GM23338 (cell line): ENCODE results near the gene ZNF784. TPM values are rescaled to one million over a fixed set of nuclear protein-coding genes. Genes with fewer than 3 reads are reported as not detected.

Source experiments
- ATAC-seq: fragments of 200-7000 bp; cut with Tn5 transposase; 3 replicates; pipeline ENCODE4 v1.9.1; 2020
- DNase-seq: peaks from one replicate; pipeline ENCODE4 v3.0.0-alpha.2; 2015; ENCODE audit warnings: low spot score
- H2AFZ ChIP-seq: fragments of 200-600 bp; sonication (generic); 2 replicates; pipeline ENCODE4 v1.8.0; 2016; ENCODE audit warnings: antibody characterized with exemption, mild to moderate bottlenecking, moderate library complexity
- H3F3A ChIP-seq: fragments of 200-600 bp; sonication (generic); replicated peaks from 2 replicates; pipeline ENCODE4 v1.8.0; 2017; ENCODE audit warnings: antibody characterized with exemption, mixed run types, low read depth
- H3K27ac ChIP-seq: fragments of 200-600 bp; sonication (generic); 2 replicates; pipeline ENCODE4 v1.6.1; 2016; ENCODE audit warnings: low read depth
- H3K27me3 ChIP-seq: fragments of 200-600 bp; sonication (generic); 2 replicates; pipeline ENCODE4 v1.8.0; 2016; ENCODE audit warnings: mild to moderate bottlenecking, mixed run types, moderate library complexity; ENCODE audit not compliant: insufficient read depth
- H3K36me3 ChIP-seq: fragments of 200-600 bp; sonication (generic); 2 replicates; pipeline ENCODE4 v1.8.0; 2016; ENCODE audit warnings: mild to moderate bottlenecking; ENCODE audit not compliant: insufficient read depth
- H3K4me1 ChIP-seq: fragments of 200-600 bp; sonication (generic); 2 replicates; pipeline ENCODE4 v1.8.0; 2016; ENCODE audit warnings: mild to moderate bottlenecking, moderate library complexity; ENCODE audit not compliant: insufficient read depth
- H3K4me2 ChIP-seq: fragments of 200-600 bp; sonication (generic); 2 replicates; pipeline ENCODE4 v1.7.1; 2017; ENCODE audit warnings: mixed run types
- H3K4me3 ChIP-seq: fragments of 200-600 bp; sonication (generic); 2 replicates; pipeline ENCODE4 v1.6.1; 2016; ENCODE audit warnings: mixed run types
- H3K79me2 ChIP-seq: fragments of 200-600 bp; sonication (generic); replicated peaks from 2 replicates; pipeline ENCODE4 v1.8.0; 2017; ENCODE audit warnings: mild to moderate bottlenecking; ENCODE audit not compliant: insufficient read depth
- H3K9me2 ChIP-seq: fragments of 200-600 bp; sonication (generic); 2 replicates; pipeline ENCODE4 v1.8.0; 2017; ENCODE audit not compliant: insufficient read depth
- H4K20me1 ChIP-seq: fragments of 200-600 bp; sonication (generic); replicated peaks from 2 replicates; pipeline ENCODE4 v1.8.0; 2017; ENCODE audit warnings: mild to moderate bottlenecking; ENCODE audit not compliant: insufficient read depth
- H3K27ac Mint-ChIP-seq: 2 replicates; pipeline ENCODE4 v1.8.0; 2020; ENCODE audit warnings: inconsistent platforms, mild to moderate bottlenecking, moderate library complexity, mixed read lengths
- H3K27me3 Mint-ChIP-seq: 3 replicates; pipeline ENCODE4 v1.8.0; 2022; ENCODE audit warnings: low read depth, mild to moderate bottlenecking, moderate library complexity, mixed read lengths, inconsistent platforms; ENCODE audit not compliant: insufficient read depth, poor library complexity
- H3K36me3 Mint-ChIP-seq: 3 replicates; pipeline ENCODE4 v1.8.0; 2021; ENCODE audit warnings: low read depth, mild to moderate bottlenecking, inconsistent platforms, moderate library complexity, mixed read lengths
- H3K4me1 Mint-ChIP-seq: 3 replicates; pipeline ENCODE4 v1.8.0; 2020; ENCODE audit warnings: mild to moderate bottlenecking, inconsistent platforms, mixed read lengths
- H3K4me3 Mint-ChIP-seq: 3 replicates; pipeline ENCODE4 v1.8.0; 2021; ENCODE audit warnings: moderate library complexity, mild to moderate bottlenecking, inconsistent platforms, mixed read lengths
- H3K9me3 Mint-ChIP-seq: 3 replicates; pipeline ENCODE4 v1.8.0; 2020; ENCODE audit warnings: moderate library complexity, mild to moderate bottlenecking, inconsistent platforms, mixed read lengths
- CREB1 ChIP-seq: fragments of 250-450 bp; sonication (Bioruptor Pico); IDR thresholded peaks from 2 replicates; pipeline ENCODE4 v1.5.0; 2020; ENCODE audit warnings: low read depth, mild to moderate bottlenecking, moderate library complexity
- EZH2 ChIP-seq: fragments of 200-600 bp; sonication (generic); IDR thresholded peaks from one replicate; pipeline ENCODE4 v1.8.0; 2017; ENCODE audit warnings: antibody characterized with exemption, mild to moderate bottlenecking, low read depth; ENCODE audit not compliant: unreplicated experiment
- EZH2phosphoT487 ChIP-seq: fragments of 200-600 bp; sonication (generic); IDR thresholded peaks from one replicate; pipeline ENCODE4 v1.8.1; 2018; ENCODE audit warnings: antibody characterized with exemption; ENCODE audit not compliant: unreplicated experiment
- JUNB ChIP-seq: IDR thresholded peaks from one replicate; pipeline ENCODE4 v1.6.1; 2016; ENCODE audit warnings: antibody characterized with exemption; ENCODE audit not compliant: unreplicated experiment
- NANOG ChIP-seq: IDR thresholded peaks from 2 replicates; pipeline ENCODE4 v1.6.1; 2016; ENCODE audit warnings: antibody characterized with exemption, borderline replicate concordance
- POLR2AphosphoS5 ChIP-seq: IDR thresholded peaks from 2 replicates; pipeline ENCODE4 v1.6.1; 2016; ENCODE audit warnings: antibody characterized with exemption, low read depth
- REST ChIP-seq: IDR thresholded peaks from one replicate; pipeline ENCODE4 v1.6.1; 2018; ENCODE audit warnings: antibody characterized with exemption; ENCODE audit not compliant: unreplicated experiment
- STAT1 ChIP-seq: IDR thresholded peaks from one replicate; pipeline ENCODE4 v1.6.1; 2016; ENCODE audit warnings: antibody characterized with exemption; ENCODE audit not compliant: unreplicated experiment
- ZNF114 ChIP-seq: fragments of 250-450 bp; sonication (Bioruptor Pico); IDR thresholded peaks from 2 replicates; pipeline ENCODE4 v1.5.0; 2020; ENCODE audit warnings: mild to moderate bottlenecking, moderate library complexity
- ZNF331 ChIP-seq: fragments of 250-450 bp; sonication (Bioruptor Pico); IDR thresholded peaks from 2 replicates; pipeline ENCODE4 v1.5.0; 2020; ENCODE audit warnings: low read depth, mild to moderate bottlenecking, moderate library complexity
- polyA plus RNA-seq: library from polyadenylated mRNA; unstranded; fragments of >200 nt; fragmentation: Nextera tagmentation; extraction: Ambion mirVana; gene quantifications from 2 replicates; pipeline ENCODE4 v1.2.1, GENCODE V29; 2016
- total RNA-seq: library from RNA; depleted of rRNA; stranded (reverse); fragments of >200 nt; shearing (Covaris generic); gene quantifications from 2 replicates; pipeline ENCODE4 v1.2.3, GENCODE V29; 2014
- TF ChIP-seq, protein P1 (sequence below): IDR thresholded peaks from 2 replicates; pipeline ENCODE4 v1.6.1; 2016; ENCODE audit warnings: antibody characterized with exemption
- TF ChIP-seq, protein P2 (sequence below), 2 experiments: fragments of 200-600 bp in 1 of 2; sonication (generic) in 1 of 2; conservative IDR thresholded peaks; 2 replicates each; pipeline versions ENCODE4 v1.5.1 to v1.6.1; 2016 to 2017; ENCODE audit warnings: antibody characterized with exemption in 2 of 2, low read depth in 2 of 2, mild to moderate bottlenecking in 2 of 2, moderate library complexity in 1 of 2
- TF ChIP-seq, protein P3 (sequence below): fragments of 250-450 bp; sonication (Bioruptor Pico); IDR thresholded peaks from 2 replicates; pipeline ENCODE4 v1.5.0; 2020; ENCODE audit warnings: mild to moderate bottlenecking, moderate library complexity

The ZNF784 gene
- total and polyA plus RNA-seq, 2 experiments from 2014 or later = 1.5 to 6.7 TPM

DNA sequence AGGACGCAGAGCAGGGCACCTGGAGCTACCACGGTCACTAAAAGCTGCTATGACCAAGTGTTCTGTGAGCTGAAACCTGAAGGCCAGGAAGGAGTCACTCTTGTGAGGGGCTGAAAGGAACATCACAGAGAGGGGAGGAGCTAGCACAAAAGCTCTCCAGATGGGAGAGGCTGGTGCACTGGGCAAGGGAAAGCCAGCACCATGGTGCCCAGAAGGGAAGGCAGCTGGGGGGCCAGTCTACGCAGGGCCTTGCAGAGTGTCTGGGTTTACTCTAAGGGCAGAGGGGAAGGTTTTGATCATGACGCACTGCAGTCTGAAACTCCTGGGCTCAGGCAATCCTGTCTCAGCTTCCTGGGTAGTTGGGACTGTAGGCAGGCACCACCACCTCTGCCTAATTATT lies 12.4 kb upstream of the ZNF784 start:
- Histone ChIP-seq H4K20me1 (peaks cover 5% of the 10 kb centered on the region; the same call in 1 of the 2 replicates), H3K27me3 (no peaks in the 10 kb centered on the region), H3K36me3 (no peaks in the 10 kb centered on the region), H3K4me1 (peaks cover 9% of the 10 kb centered on the region), H3K9me2 (peaks cover 3% of the 10 kb centered on the region; the same call in 1 of the 2 replicates), H3K4me3 (no peak overlapping the region), H3F3A (peaks cover 30% of the 10 kb centered on the region), H2AFZ (no peak overlapping the region), H3K27ac (no peak overlapping the region), H3K4me2 (no peak overlapping the region), H3K79me2 (peaks cover 17% of the 10 kb centered on the region)
- Mint-ChIP-seq H3K4me3 (peak overlapping the region; percentile 100), H3K36me3 (peaks cover 20% of the 10 kb centered on the region), H3K9me3 (peaks cover 11% of the 10 kb centered on the region), H3K27me3 (peaks cover 27% of the 10 kb centered on the region), H3K4me1 (peaks cover 30% of the 10 kb centered on the region), H3K27ac (no peak overlapping the region)
- DNase-seq (no peak), ATAC-seq (no peak)
- TF ChIP-seq NANOG (no peak), JUNB (no peak), ZNF331 (CRISPR knock-in tag) (no peak), CREB1 (no peak), EZH2phosphoT487 (no peak), POLR2AphosphoS5 (no peak), REST (no peak), STAT1 (no peak), EZH2 (no peak), ZNF114 (CRISPR knock-in tag) (no peak)
- TF ChIP-seq, protein P1, sequence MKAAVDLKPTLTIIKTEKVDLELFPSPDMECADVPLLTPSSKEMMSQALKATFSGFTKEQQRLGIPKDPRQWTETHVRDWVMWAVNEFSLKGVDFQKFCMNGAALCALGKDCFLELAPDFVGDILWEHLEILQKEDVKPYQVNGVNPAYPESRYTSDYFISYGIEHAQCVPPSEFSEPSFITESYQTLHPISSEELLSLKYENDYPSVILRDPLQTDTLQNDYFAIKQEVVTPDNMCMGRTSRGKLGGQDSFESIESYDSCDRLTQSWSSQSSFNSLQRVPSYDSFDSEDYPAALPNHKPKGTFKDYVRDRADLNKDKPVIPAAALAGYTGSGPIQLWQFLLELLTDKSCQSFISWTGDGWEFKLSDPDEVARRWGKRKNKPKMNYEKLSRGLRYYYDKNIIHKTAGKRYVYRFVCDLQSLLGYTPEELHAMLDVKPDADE = no peak
- TF ChIP-seq, protein P2, sequence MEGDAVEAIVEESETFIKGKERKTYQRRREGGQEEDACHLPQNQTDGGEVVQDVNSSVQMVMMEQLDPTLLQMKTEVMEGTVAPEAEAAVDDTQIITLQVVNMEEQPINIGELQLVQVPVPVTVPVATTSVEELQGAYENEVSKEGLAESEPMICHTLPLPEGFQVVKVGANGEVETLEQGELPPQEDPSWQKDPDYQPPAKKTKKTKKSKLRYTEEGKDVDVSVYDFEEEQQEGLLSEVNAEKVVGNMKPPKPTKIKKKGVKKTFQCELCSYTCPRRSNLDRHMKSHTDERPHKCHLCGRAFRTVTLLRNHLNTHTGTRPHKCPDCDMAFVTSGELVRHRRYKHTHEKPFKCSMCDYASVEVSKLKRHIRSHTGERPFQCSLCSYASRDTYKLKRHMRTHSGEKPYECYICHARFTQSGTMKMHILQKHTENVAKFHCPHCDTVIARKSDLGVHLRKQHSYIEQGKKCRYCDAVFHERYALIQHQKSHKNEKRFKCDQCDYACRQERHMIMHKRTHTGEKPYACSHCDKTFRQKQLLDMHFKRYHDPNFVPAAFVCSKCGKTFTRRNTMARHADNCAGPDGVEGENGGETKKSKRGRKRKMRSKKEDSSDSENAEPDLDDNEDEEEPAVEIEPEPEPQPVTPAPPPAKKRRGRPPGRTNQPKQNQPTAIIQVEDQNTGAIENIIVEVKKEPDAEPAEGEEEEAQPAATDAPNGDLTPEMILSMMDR (conservative IDR thresholded peaks at IDR 0.05; ENCODE audit: low read depth in 2 of 2) = no peak
- TF ChIP-seq, protein P3, sequence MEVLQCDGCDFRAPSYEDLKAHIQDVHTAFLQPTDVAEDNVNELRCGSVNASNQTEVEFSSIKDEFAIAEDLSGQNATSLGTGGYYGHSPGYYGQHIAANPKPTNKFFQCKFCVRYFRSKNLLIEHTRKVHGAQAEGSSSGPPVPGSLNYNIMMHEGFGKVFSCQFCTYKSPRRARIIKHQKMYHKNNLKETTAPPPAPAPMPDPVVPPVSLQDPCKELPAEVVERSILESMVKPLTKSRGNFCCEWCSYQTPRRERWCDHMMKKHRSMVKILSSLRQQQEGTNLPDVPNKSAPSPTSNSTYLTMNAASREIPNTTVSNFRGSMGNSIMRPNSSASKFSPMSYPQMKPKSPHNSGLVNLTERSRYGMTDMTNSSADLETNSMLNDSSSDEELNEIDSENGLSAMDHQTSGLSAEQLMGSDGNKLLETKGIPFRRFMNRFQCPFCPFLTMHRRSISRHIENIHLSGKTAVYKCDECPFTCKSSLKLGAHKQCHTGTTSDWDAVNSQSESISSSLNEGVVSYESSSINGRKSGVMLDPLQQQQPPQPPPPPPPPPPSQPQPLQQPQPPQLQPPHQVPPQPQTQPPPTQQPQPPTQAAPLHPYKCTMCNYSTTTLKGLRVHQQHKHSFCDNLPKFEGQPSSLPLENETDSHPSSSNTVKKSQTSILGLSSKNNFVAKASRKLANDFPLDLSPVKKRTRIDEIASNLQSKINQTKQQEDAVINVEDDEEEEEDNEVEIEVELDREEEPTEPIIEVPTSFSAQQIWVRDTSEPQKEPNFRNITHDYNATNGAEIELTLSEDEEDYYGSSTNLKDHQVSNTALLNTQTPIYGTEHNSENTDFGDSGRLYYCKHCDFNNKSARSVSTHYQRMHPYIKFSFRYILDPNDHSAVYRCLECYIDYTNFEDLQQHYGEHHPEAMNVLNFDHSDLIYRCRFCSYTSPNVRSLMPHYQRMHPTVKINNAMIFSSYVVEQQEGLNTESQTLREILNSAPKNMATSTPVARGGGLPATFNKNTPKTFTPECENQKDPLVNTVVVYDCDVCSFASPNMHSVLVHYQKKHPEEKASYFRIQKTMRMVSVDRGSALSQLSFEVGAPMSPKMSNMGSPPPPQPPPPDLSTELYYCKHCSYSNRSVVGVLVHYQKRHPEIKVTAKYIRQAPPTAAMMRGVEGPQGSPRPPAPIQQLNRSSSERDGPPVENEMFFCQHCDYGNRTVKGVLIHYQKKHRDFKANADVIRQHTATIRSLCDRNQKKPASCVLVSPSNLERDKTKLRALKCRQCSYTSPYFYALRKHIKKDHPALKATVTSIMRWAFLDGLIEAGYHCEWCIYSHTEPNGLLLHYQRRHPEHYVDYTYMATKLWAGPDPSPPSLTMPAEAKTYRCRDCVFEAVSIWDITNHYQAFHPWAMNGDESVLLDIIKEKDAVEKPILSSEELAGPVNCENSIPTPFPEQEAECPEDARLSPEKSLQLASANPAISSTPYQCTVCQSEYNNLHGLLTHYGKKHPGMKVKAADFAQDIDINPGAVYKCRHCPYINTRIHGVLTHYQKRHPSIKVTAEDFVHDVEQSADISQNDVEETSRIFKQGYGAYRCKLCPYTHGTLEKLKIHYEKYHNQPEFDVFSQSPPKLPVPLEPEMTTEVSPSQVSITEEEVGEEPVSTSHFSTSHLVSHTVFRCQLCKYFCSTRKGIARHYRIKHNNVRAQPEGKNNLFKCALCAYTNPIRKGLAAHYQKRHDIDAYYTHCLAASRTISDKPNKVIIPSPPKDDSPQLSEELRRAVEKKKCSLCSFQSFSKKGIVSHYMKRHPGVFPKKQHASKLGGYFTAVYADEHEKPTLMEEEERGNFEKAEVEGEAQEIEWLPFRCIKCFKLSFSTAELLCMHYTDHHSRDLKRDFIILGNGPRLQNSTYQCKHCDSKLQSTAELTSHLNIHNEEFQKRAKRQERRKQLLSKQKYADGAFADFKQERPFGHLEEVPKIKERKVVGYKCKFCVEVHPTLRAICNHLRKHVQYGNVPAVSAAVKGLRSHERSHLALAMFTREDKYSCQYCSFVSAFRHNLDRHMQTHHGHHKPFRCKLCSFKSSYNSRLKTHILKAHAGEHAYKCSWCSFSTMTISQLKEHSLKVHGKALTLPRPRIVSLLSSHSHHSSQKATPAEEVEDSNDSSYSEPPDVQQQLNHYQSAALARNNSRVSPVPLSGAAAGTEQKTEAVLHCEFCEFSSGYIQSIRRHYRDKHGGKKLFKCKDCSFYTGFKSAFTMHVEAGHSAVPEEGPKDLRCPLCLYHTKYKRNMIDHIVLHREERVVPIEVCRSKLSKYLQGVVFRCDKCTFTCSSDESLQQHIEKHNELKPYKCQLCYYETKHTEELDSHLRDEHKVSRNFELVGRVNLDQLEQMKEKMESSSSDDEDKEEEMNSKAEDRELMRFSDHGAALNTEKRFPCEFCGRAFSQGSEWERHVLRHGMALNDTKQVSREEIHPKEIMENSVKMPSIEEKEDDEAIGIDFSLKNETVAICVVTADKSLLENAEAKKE (CRISPR knock-in tag) = no peak
